ENCODE data around the gene TCP10L.
"Not testable (repeated sequence)": the region's sequence is repeated elsewhere in the genome, so short reads cannot be mapped to it uniquely, and the experiment has no call there.

The TCP10L gene

DNA sequence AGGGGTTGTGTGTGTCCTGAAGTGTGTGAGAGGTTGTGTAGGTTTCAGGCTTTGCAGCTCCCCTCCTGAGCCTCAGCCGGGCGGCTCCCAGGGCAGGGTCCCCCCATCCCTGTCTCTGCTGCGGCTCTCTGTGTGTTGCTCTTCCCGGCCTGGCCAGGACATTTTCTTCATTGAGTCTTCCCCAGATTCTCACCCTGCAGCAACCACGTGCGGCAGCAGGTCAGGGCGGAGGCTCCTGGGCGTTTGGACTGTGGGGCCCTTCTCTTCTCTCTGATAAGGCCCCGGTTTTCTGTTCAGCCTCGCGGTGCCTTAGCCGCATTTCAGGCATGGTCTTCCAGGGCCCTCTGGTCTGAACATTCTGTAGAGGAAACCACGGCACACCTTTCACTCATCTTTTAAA, 1.8 kb upstream of the TCP10L start:
- DNase-seq (ENCODE audit: low read depth, low spot score): no peak

DNA sequence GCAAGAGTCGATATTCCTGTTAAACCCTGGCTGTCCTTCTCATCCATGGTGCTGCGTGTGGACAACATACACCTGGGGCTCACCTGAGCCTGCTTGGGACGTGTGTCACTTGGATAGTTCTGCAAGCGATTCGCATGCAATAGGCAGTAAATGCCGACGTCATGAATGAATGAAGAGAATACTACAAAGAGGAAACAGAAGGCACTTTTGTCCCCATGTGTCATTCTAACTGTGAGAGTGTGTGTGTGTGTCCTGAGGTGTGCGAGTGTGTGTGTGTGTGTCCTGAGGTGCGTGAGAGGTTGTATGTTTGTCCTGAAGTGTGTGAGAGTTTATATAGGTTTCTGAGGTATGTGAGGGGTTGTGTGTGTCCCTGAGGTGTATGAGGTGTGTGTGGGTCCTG, 647 bp upstream of the TCP10L start:
- DNase-seq (ENCODE audit: low read depth, low spot score): no peak

- DNase-seq (ENCODE audit: low read depth, low spot score): no peak
These were observed 851 bp downstream of the TCP10L start for GRCh38 chr21:32584472-32584871.

DNA sequence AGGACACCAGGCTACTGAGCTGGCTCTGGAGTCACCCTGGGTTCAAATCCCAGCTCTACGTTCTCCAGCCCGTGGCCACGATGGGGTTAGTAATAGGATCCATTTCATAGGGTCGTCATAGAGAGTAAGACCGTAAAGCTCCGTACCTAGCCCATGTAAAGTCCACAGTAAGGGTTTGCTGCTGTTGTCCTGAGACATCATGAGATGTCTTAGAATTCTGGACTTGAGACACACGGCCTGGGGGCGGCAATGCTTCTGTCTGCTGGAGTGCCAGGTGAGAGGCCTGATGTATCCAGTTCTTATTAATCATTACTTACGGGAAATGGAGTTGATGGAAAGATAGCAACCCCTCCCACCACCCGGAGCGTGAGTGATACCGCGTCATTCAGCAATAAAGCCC, 3.6 kb downstream of the TCP10L start:
- no peak for DNase-seq (ENCODE audit: low read depth, low spot score)

- DNase-seq (ENCODE audit: low read depth, low spot score): no peak
These were observed 4.4 kb downstream of the TCP10L start for GRCh38 chr21:32580949-32581348.

- DNase-seq (ENCODE audit: low read depth, low spot score): no peak
These were observed 7.1 kb downstream of the TCP10L start for GRCh38 chr21:32578107-32578691.

GRCh38 chr21:32576011-32576410, 9.3 kb downstream of the TCP10L start:
- no peak for DNase-seq (ENCODE audit: low read depth, low spot score)

GRCh38 chr21:32574946-32575925, 10.1 kb downstream of the TCP10L start:
- no peak for DNase-seq (ENCODE audit: low read depth, low spot score)

GRCh38 chr21:32572574-32573420, 12.5 kb downstream of the TCP10L start:
- DNase-seq (ENCODE audit: low read depth, low spot score): no peak

GRCh38 chr21:32570456-32570855, 14.9 kb downstream of the TCP10L start:
- no peak for DNase-seq (ENCODE audit: low read depth, low spot score)

DNA sequence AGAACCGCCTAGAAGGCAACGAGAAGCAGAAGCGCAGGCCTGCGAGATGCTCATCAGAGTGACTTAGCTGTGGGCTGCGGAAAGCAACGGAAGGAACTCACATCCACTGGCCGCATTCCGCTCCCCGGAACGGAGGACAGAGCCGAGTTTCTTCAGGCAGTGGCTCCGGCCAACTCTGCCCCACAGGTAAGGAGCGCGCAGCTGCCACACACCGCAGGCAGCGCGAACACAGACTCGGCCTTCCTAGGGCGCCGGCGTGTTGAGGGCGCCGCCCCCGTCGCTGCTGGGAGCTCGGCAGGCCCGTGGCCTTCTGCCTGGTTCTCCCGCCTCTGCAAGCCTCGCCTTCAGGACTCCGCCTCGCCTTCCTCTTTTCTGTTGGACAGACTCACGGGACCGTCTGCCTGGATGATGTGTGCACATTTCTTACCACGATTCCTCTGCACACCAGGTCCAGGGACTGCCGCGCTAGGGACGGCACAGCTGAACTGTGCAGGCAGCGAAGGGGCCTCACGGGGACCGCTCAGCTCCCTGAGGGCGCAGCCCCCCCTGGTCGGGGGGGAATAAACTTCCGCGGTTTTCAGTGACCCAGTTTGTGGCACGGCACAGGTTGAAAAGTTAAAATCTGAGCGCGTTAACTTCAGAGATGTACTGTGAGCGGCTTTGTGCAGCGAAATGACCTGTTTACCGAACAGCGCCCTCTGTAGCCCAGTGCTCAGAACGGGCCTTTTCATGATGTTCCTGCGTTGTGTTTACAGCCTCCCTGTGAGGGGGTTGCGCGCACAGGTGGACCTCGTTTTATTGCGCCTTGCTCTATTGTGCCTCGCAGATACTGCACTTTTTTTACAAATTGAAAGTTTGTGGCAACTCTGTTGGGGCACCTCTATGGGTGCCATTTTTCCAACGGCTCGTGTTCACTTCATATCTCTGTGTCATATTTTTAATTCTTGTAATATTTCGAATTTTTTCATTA, 15.8 kb downstream of the TCP10L start:
- peak; percentile 56 for DNase-seq (ENCODE audit: low read depth, low spot score)

DNA sequence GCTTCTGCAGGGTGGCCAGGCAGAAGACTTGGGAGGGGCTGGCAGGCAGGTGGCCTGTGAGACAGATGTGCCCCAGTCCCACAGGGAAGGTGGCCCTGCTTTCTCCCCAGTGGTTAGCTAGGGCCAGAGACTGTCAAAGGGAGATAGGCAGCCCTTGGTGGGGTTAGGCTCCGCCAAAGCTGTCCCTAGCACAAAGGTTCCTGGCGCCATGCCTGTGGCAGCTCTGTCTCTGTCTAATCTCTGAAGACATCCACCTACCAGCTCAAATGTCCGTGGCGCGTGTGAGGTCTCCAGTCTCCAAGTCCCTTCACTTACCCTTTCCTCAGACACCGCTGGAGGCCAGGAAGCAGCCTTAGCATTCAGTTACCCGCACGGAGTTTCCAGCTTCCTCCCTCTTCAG, 17.7 kb downstream of the TCP10L start:
- DNase-seq (ENCODE audit: low read depth, low spot score): no peak

GRCh38 chr21:32566741-32567389, 18.5 kb downstream of the TCP10L start:
- DNase-seq (ENCODE audit: low read depth, low spot score): no peak

DNA sequence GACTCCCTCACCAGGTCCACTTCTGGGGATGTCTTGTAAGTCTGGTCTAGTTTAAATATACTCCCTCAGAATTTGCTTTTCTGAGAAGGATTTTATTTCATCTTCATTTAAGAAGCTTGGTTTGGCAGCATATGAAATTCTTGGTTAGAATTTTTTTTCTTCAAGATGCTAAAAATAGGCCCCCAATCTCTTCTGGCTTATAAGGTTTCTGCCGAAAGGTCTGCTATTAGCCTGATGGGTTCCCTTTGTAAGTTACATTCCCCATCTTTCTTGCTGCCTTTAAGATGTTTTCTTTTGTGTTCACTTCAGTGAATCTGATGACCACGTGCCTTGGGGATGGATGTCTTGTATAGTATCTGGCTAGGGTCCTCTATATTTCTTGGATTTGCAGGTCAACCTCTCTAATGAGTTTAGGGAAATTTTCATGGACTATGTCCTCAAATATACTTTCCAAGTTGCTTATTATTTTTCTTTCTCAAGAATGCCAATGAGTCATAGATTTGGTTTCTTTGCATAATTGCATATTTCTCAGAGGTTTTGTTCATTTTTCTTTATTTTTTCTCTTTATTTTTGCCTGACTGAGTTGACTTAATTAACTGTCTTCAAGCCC, 19.4 kb downstream of the TCP10L start:
- no peak for DNase-seq (ENCODE audit: low read depth, low spot score)

GRCh38 chr21:32562915-32563314, 22.4 kb downstream of the TCP10L start:
- no peak for DNase-seq (ENCODE audit: low read depth, low spot score)

- DNase-seq (ENCODE audit: low read depth, low spot score): peak; percentile 39
These were observed 22.9 kb downstream of the TCP10L start for GRCh38 chr21:32562426-32562825.

DNA sequence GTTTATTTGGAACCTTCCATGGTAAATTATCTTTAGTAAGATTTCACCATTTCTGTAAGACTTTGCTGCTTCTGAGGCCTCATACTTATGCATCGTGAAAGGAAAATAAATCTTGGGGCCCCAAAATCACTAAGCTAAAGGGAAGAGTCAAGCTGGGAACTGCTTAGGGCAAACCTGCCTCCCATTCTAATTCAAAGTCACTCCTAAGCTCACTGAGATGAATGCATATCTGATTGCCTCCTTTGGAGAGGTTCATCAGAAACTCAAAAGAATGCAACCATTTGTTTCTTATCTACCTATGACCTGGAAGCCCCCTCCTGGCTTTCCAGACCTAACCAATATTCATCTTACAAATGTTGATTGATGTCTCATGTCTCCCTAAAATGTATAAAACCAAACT, 23.8 kb downstream of the TCP10L start:
- not testable (repeated sequence) for DNase-seq (ENCODE audit: low read depth, low spot score)

- no peak for DNase-seq (ENCODE audit: low read depth, low spot score)
These were observed 24.4 kb downstream of the TCP10L start for GRCh38 chr21:32560896-32561295.

DNA sequence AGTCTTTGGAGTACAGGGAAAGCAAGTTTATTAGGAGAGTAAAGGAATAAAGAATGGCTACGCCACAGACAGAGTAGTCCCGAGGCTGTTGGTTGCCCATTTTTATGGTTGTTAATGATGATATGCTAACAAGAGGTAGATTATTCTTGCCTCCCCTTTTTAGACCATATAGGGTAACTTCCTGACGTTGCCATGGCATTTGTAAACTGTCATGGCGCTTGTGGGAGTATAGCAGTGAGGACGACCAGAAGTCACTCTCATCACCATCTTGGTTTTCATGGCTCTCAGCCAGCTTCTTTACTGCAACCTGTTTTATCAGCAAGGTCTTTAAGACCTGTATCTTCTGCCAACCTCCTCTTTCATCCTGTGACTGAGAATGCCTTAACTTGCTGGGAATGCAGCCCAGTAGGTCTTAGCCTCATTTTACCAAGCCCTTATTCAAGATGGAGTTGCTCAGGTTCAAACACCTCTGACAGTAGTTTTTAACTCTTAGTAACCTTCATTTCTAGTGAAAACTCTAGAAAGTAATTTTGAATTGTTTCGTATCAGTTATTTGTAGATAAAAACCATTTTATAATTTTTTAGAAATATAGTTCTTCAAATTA, 26.2 kb downstream of the TCP10L start:
- no peak for DNase-seq (ENCODE audit: low read depth, low spot score)

DNA sequence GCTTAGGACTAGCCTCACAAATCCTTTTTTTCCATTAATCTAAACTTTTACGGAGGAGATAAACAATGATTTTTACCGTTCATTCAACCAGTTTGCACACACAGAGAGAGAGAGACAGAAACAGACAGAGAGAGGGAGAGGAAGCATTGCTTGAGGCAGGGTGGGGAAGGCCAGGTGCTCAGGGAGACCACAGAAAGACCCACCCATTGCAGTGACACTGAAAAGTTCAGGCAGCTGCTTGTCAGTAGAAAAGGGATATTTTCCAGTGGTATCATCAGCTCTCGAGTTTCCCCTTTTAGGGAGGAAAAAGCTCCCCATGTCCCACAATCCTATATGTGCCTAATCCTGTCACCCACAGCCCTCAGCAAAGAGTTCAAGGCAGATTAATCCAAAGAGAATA, 27.2 kb downstream of the TCP10L start:
- no peak for DNase-seq (ENCODE audit: low read depth, low spot score)

All from smooth muscle cell of the brain vasculature (primary cell).